ENCODE data around the gene FOXF1.

Gene FOXF1

GRCh38 chr16:86534779-86535615 lies 24.7 kb downstream of the FOXF1 start:
- DNase-seq, result no peak

GRCh38 chr16:86536621-86537020 lies 26.3 kb downstream of the FOXF1 start:
- no peak for DNase-seq

- no peak for DNase-seq
Observed at GRCh38 chr16:86537486-86537885, 27.2 kb downstream of the FOXF1 start.

GRCh38 chr16:86538196-86538780 lies 28.0 kb downstream of the FOXF1 start:
- no peak for DNase-seq

GRCh38 chr16:86540894-86541293 lies 30.6 kb downstream of the FOXF1 start:
- no peak for DNase-seq

GRCh38 chr16:86541560-86541959 lies 31.2 kb downstream of the FOXF1 start:
- DNase-seq, result no peak

- DNase-seq, result no peak
Observed at GRCh38 chr16:86542756-86543750, 32.7 kb downstream of the FOXF1 start.

- no peak for DNase-seq
Observed at GRCh38 chr16:86545481-86545880, 35.2 kb downstream of the FOXF1 start.

- DNase-seq, result no peak
Observed at GRCh38 chr16:86545954-86546637, 35.8 kb downstream of the FOXF1 start.

- no peak for DNase-seq
Observed at GRCh38 chr16:86546638-86547013, 36.3 kb downstream of the FOXF1 start.

- no peak for DNase-seq
Observed at GRCh38 chr16:86547286-86547685, 37.0 kb downstream of the FOXF1 start.

GRCh38 chr16:86549076-86549892 lies 39.0 kb downstream of the FOXF1 start:
- no peak for DNase-seq

- DNase-seq, result no peak
Observed at GRCh38 chr16:86549893-86550190, 39.5 kb downstream of the FOXF1 start.

GRCh38 chr16:86550281-86550680 lies 40.0 kb downstream of the FOXF1 start:
- no peak for DNase-seq

- no peak for DNase-seq
Observed at GRCh38 chr16:86553356-86553755, 43.0 kb downstream of the FOXF1 start.

- no peak for DNase-seq
Observed at GRCh38 chr16:86554599-86554916, 44.2 kb downstream of the FOXF1 start.

GRCh38 chr16:86554917-86555703 lies 44.8 kb downstream of the FOXF1 start, which contains the start of gene MTHFSD:
TSS of gene MTHFSD (minus strand) at chr16:86555235. CDS start at chr16:86555184, 51 bp downstream.
- peak; percentile 92 to 93 for DNase-seq

GRCh38 chr16:86555704-86556075 lies 45.4 kb downstream of the FOXF1 start:
- DNase-seq, result no peak

- DNase-seq, result no peak
Observed at GRCh38 chr16:86556576-86556975, 46.2 kb downstream of the FOXF1 start.

- DNase-seq, result no peak
Observed at GRCh38 chr16:86557587-86557986, 47.3 kb downstream of the FOXF1 start.

Measured in SHP77 (cell line).